ENCODE measurements around the gene TMEM164.

- no peak for TF ChIP-seq CTCF (IDR thresholded peaks at IDR 0.05; ENCODE audit: insufficient read depth, low read length)
- no peak for TF ChIP-seq GABPA (IDR thresholded peaks at IDR 0.05; ENCODE audit: low read depth)
- TF ChIP-seq POLR2AphosphoS5 (IDR thresholded peaks at IDR 0.05; ENCODE audit: low read depth), result no peak
Measured at GRCh38 chrX:110171442-110171841, 168.5 kb downstream of the TMEM164 start.
